Measurements from ENCODE around the gene L2HGDH. TPM values are rescaled to one million over a fixed set of nuclear protein-coding genes. Genes with fewer than 3 reads are reported as not detected.
A peak's percentile ranks its signal among the peaks of the same experiment; 100 is the strongest.

Gene L2HGDH
- total and polyA plus RNA-seq, 9 of the 15 experiments (the other 6 are each of a cell fraction or from before 2014, with no cell fraction given), result 1.7 to 16.1 (median 10.5) TPM

- no peak overlapping the region for H3K4me3 ChIP-seq
- H3K36me3 ChIP-seq (ENCODE audit: control insufficient read depth, insufficient read depth, low read length), result peaks cover 11% of the 10 kb centered on the region; the same call in 2 of the 3 replicates
- H2AFZ ChIP-seq (ENCODE audit: low read depth, low read length), result no peak overlapping the region
- no peak for DNase-seq (ENCODE audit: extremely low read depth in 1 of 4, low spot score in 3 of 4)
- H3K9ac ChIP-seq (ENCODE audit: insufficient read depth in 1 of 2, low read depth in 2 of 2, low read length in 2 of 2), result peak overlapping the region in 1 of 2 experiments; percentile 52; a peak in 1 of 4 replicates
- H3K4me2 ChIP-seq (ENCODE audit: insufficient read depth, low read length), result no peak overlapping the region
- no peaks in the 10 kb centered on the region for H3K9me3 ChIP-seq (replicated peaks; ENCODE audit: control insufficient read depth, insufficient read depth, low read depth, low read length)
- H3K9me1 ChIP-seq (ENCODE audit: control insufficient read depth, insufficient read depth, low read length), result no peaks in the 10 kb centered on the region
- intact Hi-C loops (cut with micrococcal nuclease), result no loop called here
- in situ Hi-C loops (cut with MboI), result no loop called here
- 73% methylated on average over 6 of the region's 7 CpGs for WGBS (ENCODE audit: insufficient coverage, low coverage, missing lambda C conversion rate)
- H3K27me3 ChIP-seq (ENCODE audit: control insufficient read depth in 2 of 2, insufficient read depth in 2 of 2, low read length in 2 of 2), result no peaks in the 10 kb centered on the region
- H3K79me2 ChIP-seq (ENCODE audit: control insufficient read depth, insufficient read depth, low read length), result no peaks in the 10 kb centered on the region
- no peaks in the 10 kb centered on the region for H4K20me1 ChIP-seq (replicated peaks; ENCODE audit: control insufficient read depth, insufficient read depth, low read length)
- TF ChIP-seq MTF1 (CRISPR knock-in tag; IDR thresholded peaks at IDR 0.05; ENCODE audit: borderline replicate concordance) (no peak), CEBPG (CRISPR knock-in tag; IDR thresholded peaks at IDR 0.05) (no peak), CEBPG (tag; conservative IDR thresholded peaks at IDR 0.05 in 1 of 2, IDR thresholded peaks at IDR 0.05 in 1 of 2) (peak in 1 of 2 experiments; percentile 32; a peak in 1 of 4 replicates)
- ATAC-seq, result no peak; the same call in 2 of the 3 replicates
- BruUV-seq (replicated peaks), result no TSS peak
- H3K27ac ChIP-seq (ENCODE audit: extremely low read depth, low read depth, low read length), result no peak overlapping the region
- no peak for FAIRE-seq
- POLR2A ChIA-PET, result interaction anchor here (0.5 to 0.6 kb wide), 2 partner anchors 45 to 86 kb away, joined by 3 to 4 read pairs; no protein-coding TSS in a partner anchor
- CTCF ChIA-PET (ENCODE audit: low intra/inter-chr PET ratio), result no interaction called here
- H3K4me1 ChIP-seq (replicated peaks in 1 of 2; ENCODE audit: control insufficient read depth in 2 of 2, insufficient read depth in 2 of 2, low read length in 2 of 2), result no peaks in the 10 kb centered on the region; a peak in 1 of 5 replicates
Measured at GRCh38 chr14:50249136-50249775, 62.8 kb downstream of the L2HGDH start.

DNA sequence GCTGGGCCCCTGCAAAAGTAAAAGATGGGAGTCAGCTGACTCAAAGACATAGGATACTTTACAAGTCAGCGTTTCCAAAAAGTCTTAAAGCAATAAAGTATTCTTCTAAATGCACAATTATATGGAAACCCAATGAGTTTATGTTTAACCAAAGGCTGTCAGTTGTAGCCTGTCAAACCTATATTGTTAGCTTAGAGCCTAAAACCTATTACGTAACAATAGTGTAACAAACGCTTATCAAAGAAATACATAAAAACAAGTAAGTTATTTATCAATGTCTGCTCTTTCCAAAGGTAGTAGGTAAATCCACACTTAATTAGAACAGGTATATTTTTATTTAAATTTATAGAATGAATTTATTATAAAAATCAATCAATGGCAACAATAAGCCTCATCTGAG is 64.8 kb downstream of the L2HGDH start:
- in situ Hi-C loops (cut with MboI) (no loop called here), intact Hi-C loops (cut with micrococcal nuclease) (no loop called here)
- Histone ChIP-seq H3K4me2 (ENCODE audit: insufficient read depth, low read length) (no peak overlapping the region), H3K27ac (ENCODE audit: extremely low read depth, low read depth, low read length) (no peak overlapping the region), H3K9ac (ENCODE audit: insufficient read depth in 1 of 2, low read depth in 2 of 2, low read length in 2 of 2) (no peak overlapping the region), H3K79me2 (ENCODE audit: control insufficient read depth, insufficient read depth, low read length) (no peaks in the 10 kb centered on the region), H2AFZ (ENCODE audit: low read depth, low read length) (no peak overlapping the region), H3K9me1 (ENCODE audit: control insufficient read depth, insufficient read depth, low read length) (no peaks in the 10 kb centered on the region), H3K9me3 (replicated peaks; ENCODE audit: control insufficient read depth, insufficient read depth, low read depth, low read length) (no peaks in the 10 kb centered on the region), H3K27me3 (ENCODE audit: control insufficient read depth in 2 of 2, insufficient read depth in 2 of 2, low read length in 2 of 2) (no peaks in the 10 kb centered on the region), H4K20me1 (replicated peaks; ENCODE audit: control insufficient read depth, insufficient read depth, low read length) (no peaks in the 10 kb centered on the region), H3K4me1 (replicated peaks in 1 of 2; ENCODE audit: control insufficient read depth in 2 of 2, insufficient read depth in 2 of 2, low read length in 2 of 2) (peaks cover 0 to 5% of the 10 kb centered on the region in 2 experiments; a peak in 2 of 5 replicates), H3K4me3 (no peak overlapping the region), H3K36me3 (ENCODE audit: control insufficient read depth, insufficient read depth, low read length) (peaks cover 12% of the 10 kb centered on the region; the same call in 2 of the 3 replicates)
- CTCF ChIA-PET (ENCODE audit: low intra/inter-chr PET ratio), result no interaction called here
- no peak for DNase-seq (ENCODE audit: extremely low read depth in 1 of 4, low spot score in 3 of 4)
- no peak for FAIRE-seq
- no peak for ATAC-seq
- WGBS (ENCODE audit: insufficient coverage, low coverage, missing lambda C conversion rate), result 90% methylated on average over 3 of the region's 3 CpGs
- TF ChIP-seq CEBPB (tag; IDR thresholded peaks at IDR 0.05) (peak; percentile 52; the same call in 1 of the 2 replicates), ZBTB7A (IDR thresholded peaks at IDR 0.05; ENCODE audit: borderline replicate concordance, control insufficient read depth, low read depth, low read length) (no peak), CEBPG (CRISPR knock-in tag; IDR thresholded peaks at IDR 0.05) (no peak), CEBPG (tag; conservative IDR thresholded peaks at IDR 0.05 in 1 of 2, IDR thresholded peaks at IDR 0.05 in 1 of 2) (peak in 1 of 2 experiments; percentile 66; a peak in 2 of 4 replicates), NR1H2 (CRISPR knock-in tag; IDR thresholded peaks at IDR 0.05) (no peak), RNF2 (IDR thresholded peaks at IDR 0.05) (no peak), RBM22 (IDR thresholded peaks at IDR 0.05; ENCODE audit: low read depth, low read length, poor library complexity, severe bottlenecking) (no peak)
- no TSS peak for BruUV-seq (replicated peaks)
- POLR2A ChIA-PET, result interaction anchor here (0.9 kb wide), 1 partner anchor 389 kb away, joined by 3 read pairs; no protein-coding TSS in a partner anchor
